HEK293T (cell line): ENCODE data around the gene TMEM196.

Experiments used
- ARNT ChIP-seq: fragments of 450-650 bp; IDR thresholded peaks from 2 replicates; pipeline ENCODE4 v1.6.1; 2017; ENCODE audit warnings: mild to moderate bottlenecking
- BHLHE40 ChIP-seq: fragments of 450-650 bp; IDR thresholded peaks from 2 replicates; pipeline ENCODE4 v1.6.1; 2016; ENCODE audit warnings: mild to moderate bottlenecking, moderate library complexity, borderline replicate concordance
- CTBP1 ChIP-seq: fragments of 450-650 bp; IDR thresholded peaks from 2 replicates; pipeline ENCODE4 v1.6.1; 2016; ENCODE audit warnings: borderline replicate concordance
- ELF4 ChIP-seq: fragments of 450-650 bp; IDR thresholded peaks from 2 replicates; pipeline ENCODE4 v1.6.1; 2017; ENCODE audit warnings: antibody characterized with exemption
- FOXA1 ChIP-seq: fragments of 450-650 bp; IDR thresholded peaks from 2 replicates; pipeline ENCODE4 v1.6.1; 2016; ENCODE audit warnings: mild to moderate bottlenecking
- FOXM1 ChIP-seq: fragments of 450-650 bp; IDR thresholded peaks from 2 replicates; pipeline ENCODE4 v1.6.1; 2017; ENCODE audit warnings: mild to moderate bottlenecking, borderline replicate concordance
- HDGF ChIP-seq: fragments of 450-650 bp; IDR thresholded peaks from 2 replicates; pipeline ENCODE4 v1.6.1; 2017; ENCODE audit warnings: antibody characterized with exemption, borderline replicate concordance
- LEF1 ChIP-seq: fragments of 450-650 bp; IDR thresholded peaks from 2 replicates; pipeline ENCODE4 v1.6.1; 2017; ENCODE audit warnings: mild to moderate bottlenecking, borderline replicate concordance
- NFRKB ChIP-seq: fragments of 450-650 bp; IDR thresholded peaks from 2 replicates; pipeline ENCODE4 v1.6.1; 2016; ENCODE audit warnings: mild to moderate bottlenecking, moderate library complexity
- PKNOX1 ChIP-seq: fragments of 450-650 bp; IDR thresholded peaks from 2 replicates; pipeline ENCODE4 v1.6.1; 2016
- SP1 ChIP-seq: fragments of 450-650 bp; IDR thresholded peaks from 2 replicates; pipeline ENCODE4 v1.6.1; 2017
- TARDBP ChIP-seq: fragments of 450-650 bp; IDR thresholded peaks from 2 replicates; pipeline ENCODE4 v1.6.1; 2016
- ZNF384 ChIP-seq: fragments of 450-650 bp; IDR thresholded peaks from 2 replicates; pipeline ENCODE4 v1.6.1; 2016

GRCh38 chr7:19772306-19772705 lies 1.1 kb downstream of the TMEM196 start:
- no peak for TF ChIP-seq TARDBP
- TF ChIP-seq BHLHE40 = no peak
- no peak for TF ChIP-seq ELF4
- no peak for TF ChIP-seq PKNOX1
- no peak for TF ChIP-seq FOXA1
- no peak for TF ChIP-seq SP1
- TF ChIP-seq FOXM1 = no peak
- no peak for TF ChIP-seq LEF1
- no peak for TF ChIP-seq HDGF
- TF ChIP-seq ZNF384 = no peak
- no peak for TF ChIP-seq NFRKB
- TF ChIP-seq CTBP1 = no peak
- TF ChIP-seq ARNT = no peak
